ENCODE measurements around the gene MAMDC4. TPM values are rescaled to one million over a fixed set of nuclear protein-coding genes. Genes with fewer than 3 reads are reported as not detected.
"Not testable (repeated sequence)": the region's sequence is repeated elsewhere in the genome, so short reads cannot be mapped to it uniquely, and the experiment has no call there.

Gene MAMDC4
- total RNA-seq, 1 donor from 2014 or later: 4.8 TPM

GRCh38 chr9:136863623-136864273 lies 11.6 kb downstream of the MAMDC4 start:
- DNase-seq (ENCODE audit: low read depth): no peak
- no peak overlapping the region for H3K4me3 ChIP-seq (ENCODE audit: low read depth, low read length)
- no peak for TF ChIP-seq CTCF (conservative IDR thresholded peaks at IDR 0.05; ENCODE audit: low read depth, low read length)

- TF ChIP-seq CTCF (conservative IDR thresholded peaks at IDR 0.05; ENCODE audit: low read depth, low read length): no peak
- H3K4me3 ChIP-seq (ENCODE audit: low read depth, low read length): peak overlapping the region; percentile 72
- DNase-seq (ENCODE audit: low read depth): no peak
These were observed 13.1 kb downstream of the MAMDC4 start for GRCh38 chr9:136865041-136865767.

- H3K4me3 ChIP-seq (ENCODE audit: low read depth, low read length): peak overlapping the region; percentile 72
- no peak for TF ChIP-seq CTCF (conservative IDR thresholded peaks at IDR 0.05; ENCODE audit: low read depth, low read length)
- DNase-seq (ENCODE audit: low read depth): no peak
These were observed 13.6 kb downstream of the MAMDC4 start for GRCh38 chr9:136865768-136866103.

DNA sequence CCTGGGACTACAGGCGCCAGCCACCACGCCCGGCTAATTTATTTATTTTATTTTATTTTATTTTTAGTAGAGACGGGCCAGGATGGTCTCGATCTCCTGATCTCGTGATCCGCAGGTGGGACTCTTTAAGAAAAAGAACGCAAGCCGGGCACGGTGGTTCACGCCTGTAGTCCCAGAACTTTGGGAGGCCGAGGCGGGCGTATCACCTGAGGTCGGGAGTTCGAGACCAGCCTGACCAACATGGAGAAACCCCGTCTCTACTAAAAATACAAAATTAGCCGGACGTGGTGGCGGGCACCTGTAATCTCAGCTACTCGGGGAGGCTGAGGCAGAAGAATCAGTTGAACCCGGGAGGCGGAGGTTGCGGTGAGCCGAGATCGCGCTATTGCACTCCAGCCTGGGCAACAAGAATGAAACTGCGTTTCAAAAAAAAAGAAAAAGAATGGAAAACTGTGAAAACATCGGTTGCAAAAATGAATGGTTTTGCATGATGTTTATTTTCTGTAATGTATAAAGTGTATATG lies 14.8 kb downstream of the MAMDC4 start:
- DNase-seq (ENCODE audit: low read depth): not testable (repeated sequence)
- H3K4me3 ChIP-seq (ENCODE audit: low read depth, low read length): peak overlapping the region; percentile 72

DNA sequence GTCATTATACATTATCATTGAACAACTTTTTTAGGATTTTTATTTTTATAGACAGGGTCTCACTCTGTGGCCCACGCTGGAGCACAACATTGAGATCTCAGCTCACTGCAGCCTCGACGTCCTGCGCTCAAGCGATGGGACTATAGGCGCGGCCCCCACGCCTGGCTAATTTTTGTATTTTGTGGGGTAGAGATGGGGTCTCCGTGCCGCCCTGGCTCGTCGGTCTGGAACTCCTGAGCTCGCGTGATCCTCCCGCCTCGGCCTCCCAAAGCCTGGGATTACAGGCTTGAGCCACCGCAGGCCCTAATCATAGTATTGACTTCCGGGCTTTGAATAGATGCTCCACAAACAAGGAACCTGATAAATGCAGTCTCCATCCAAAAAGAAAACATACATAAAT lies 15.3 kb downstream of the MAMDC4 start:
- TF ChIP-seq CTCF (conservative IDR thresholded peaks at IDR 0.05; ENCODE audit: low read depth, low read length): no peak
- no peak for DNase-seq (ENCODE audit: low read depth)
- H3K4me3 ChIP-seq (ENCODE audit: low read depth, low read length): no peak overlapping the region

- TF ChIP-seq CTCF (conservative IDR thresholded peaks at IDR 0.05; ENCODE audit: low read depth, low read length): no peak
- no peak overlapping the region for H3K4me3 ChIP-seq (ENCODE audit: low read depth, low read length)
- DNase-seq (ENCODE audit: low read depth): no peak
These were observed 15.8 kb downstream of the MAMDC4 start for GRCh38 chr9:136867917-136868316.

GRCh38 chr9:136868644-136869043 lies 16.5 kb downstream of the MAMDC4 start:
- DNase-seq (ENCODE audit: low read depth): no peak
- no peak for TF ChIP-seq CTCF (conservative IDR thresholded peaks at IDR 0.05; ENCODE audit: low read depth, low read length)
- H3K4me3 ChIP-seq (ENCODE audit: low read depth, low read length): no peak overlapping the region

GRCh38 chr9:136869611-136870010 lies 17.5 kb downstream of the MAMDC4 start:
- H3K4me3 ChIP-seq (ENCODE audit: low read depth, low read length); DNase-seq (ENCODE audit: low read depth): not testable (repeated sequence)
